ENCODE measurements around the gene OR2M3.

GRCh38 chr1:248229360-248229908 lies 32.4 kb downstream of the OR2M3 start:
- TF ChIP-seq EZH2 (IDR thresholded peaks at IDR 0.05; ENCODE audit: borderline replicate concordance, insufficient read depth, low read length, poor library complexity, severe bottlenecking) (no peak), EP300 (conservative IDR thresholded peaks at IDR 0.05; ENCODE audit: poor library complexity, severe bottlenecking) (no peak), TAF1 (IDR thresholded peaks at IDR 0.05; ENCODE audit: low read depth) (no peak), RAD21 (conservative IDR thresholded peaks at IDR 0.05) (no peak), POLR2AphosphoS5 (IDR thresholded peaks at IDR 0.05) (no peak), MXI1 (conservative IDR thresholded peaks at IDR 0.05; ENCODE audit: poor library complexity, severe bottlenecking) (no peak)
- TF ChIP-seq, protein P1, sequence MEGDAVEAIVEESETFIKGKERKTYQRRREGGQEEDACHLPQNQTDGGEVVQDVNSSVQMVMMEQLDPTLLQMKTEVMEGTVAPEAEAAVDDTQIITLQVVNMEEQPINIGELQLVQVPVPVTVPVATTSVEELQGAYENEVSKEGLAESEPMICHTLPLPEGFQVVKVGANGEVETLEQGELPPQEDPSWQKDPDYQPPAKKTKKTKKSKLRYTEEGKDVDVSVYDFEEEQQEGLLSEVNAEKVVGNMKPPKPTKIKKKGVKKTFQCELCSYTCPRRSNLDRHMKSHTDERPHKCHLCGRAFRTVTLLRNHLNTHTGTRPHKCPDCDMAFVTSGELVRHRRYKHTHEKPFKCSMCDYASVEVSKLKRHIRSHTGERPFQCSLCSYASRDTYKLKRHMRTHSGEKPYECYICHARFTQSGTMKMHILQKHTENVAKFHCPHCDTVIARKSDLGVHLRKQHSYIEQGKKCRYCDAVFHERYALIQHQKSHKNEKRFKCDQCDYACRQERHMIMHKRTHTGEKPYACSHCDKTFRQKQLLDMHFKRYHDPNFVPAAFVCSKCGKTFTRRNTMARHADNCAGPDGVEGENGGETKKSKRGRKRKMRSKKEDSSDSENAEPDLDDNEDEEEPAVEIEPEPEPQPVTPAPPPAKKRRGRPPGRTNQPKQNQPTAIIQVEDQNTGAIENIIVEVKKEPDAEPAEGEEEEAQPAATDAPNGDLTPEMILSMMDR (IDR thresholded peaks at IDR 0.05; ENCODE audit: poor library complexity, severe bottlenecking) = no peak
- TF ChIP-seq, protein P2, sequence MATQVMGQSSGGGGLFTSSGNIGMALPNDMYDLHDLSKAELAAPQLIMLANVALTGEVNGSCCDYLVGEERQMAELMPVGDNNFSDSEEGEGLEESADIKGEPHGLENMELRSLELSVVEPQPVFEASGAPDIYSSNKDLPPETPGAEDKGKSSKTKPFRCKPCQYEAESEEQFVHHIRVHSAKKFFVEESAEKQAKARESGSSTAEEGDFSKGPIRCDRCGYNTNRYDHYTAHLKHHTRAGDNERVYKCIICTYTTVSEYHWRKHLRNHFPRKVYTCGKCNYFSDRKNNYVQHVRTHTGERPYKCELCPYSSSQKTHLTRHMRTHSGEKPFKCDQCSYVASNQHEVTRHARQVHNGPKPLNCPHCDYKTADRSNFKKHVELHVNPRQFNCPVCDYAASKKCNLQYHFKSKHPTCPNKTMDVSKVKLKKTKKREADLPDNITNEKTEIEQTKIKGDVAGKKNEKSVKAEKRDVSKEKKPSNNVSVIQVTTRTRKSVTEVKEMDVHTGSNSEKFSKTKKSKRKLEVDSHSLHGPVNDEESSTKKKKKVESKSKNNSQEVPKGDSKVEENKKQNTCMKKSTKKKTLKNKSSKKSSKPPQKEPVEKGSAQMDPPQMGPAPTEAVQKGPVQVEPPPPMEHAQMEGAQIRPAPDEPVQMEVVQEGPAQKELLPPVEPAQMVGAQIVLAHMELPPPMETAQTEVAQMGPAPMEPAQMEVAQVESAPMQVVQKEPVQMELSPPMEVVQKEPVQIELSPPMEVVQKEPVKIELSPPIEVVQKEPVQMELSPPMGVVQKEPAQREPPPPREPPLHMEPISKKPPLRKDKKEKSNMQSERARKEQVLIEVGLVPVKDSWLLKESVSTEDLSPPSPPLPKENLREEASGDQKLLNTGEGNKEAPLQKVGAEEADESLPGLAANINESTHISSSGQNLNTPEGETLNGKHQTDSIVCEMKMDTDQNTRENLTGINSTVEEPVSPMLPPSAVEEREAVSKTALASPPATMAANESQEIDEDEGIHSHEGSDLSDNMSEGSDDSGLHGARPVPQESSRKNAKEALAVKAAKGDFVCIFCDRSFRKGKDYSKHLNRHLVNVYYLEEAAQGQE (IDR thresholded peaks at IDR 0.05; ENCODE audit: borderline replicate concordance) = no peak

Data from neural cell (in vitro differentiated cells).